CD8-positive, alpha-beta memory T cell (primary cell): Measurements from ENCODE around the gene IQCH. TPM values are rescaled to one million over a fixed set of nuclear protein-coding genes. Genes with fewer than 3 reads are reported as not detected.

Experiments
- CTCF ChIA-PET: fragments of 350-600 bp; sonication (Branson Sonifier 250); formaldehyde crosslinking; loops from one replicate; lab custom pipeline; 2021; ENCODE audit warnings: antibody characterized with exemption; lab: Charles Lee
- POLR2A ChIA-PET: fragments of 350-600 bp; sonication (Branson Sonifier 250); formaldehyde crosslinking; loops from one replicate; lab custom pipeline; 2021; ENCODE audit warnings: antibody characterized with exemption; lab: Charles Lee
- DNase-seq, 5 donors: peaks; one replicate each; pipeline versions ENCODE4 v3.0.0 to v3.0.0-alpha.2; 2020 to 2022; ENCODE audit warnings: mixed read lengths in 1 of 5
- H3K27ac ChIP-seq: one replicate; pipeline ENCODE4 v1.7.0; 2013; ENCODE audit warnings: low read depth, mild to moderate bottlenecking, low read length, moderate library complexity
- H3K27me3 ChIP-seq: 2 replicates; pipeline ENCODE4 v1.7.0; 2013; ENCODE audit warnings: low read length, mild to moderate bottlenecking; ENCODE audit not compliant: insufficient read depth, poor library complexity, severe bottlenecking
- H3K36me3 ChIP-seq: 2 replicates; pipeline ENCODE4 v1.7.0; 2013; ENCODE audit warnings: mild to moderate bottlenecking, low read length, moderate library complexity; ENCODE audit not compliant: insufficient read depth
- H3K4me1 ChIP-seq: 2 replicates; pipeline ENCODE4 v1.7.0; 2013; ENCODE audit warnings: mild to moderate bottlenecking, low read length, moderate library complexity; ENCODE audit not compliant: insufficient read depth
- H3K4me3 ChIP-seq: 2 replicates; pipeline ENCODE4 v1.7.0; 2013; ENCODE audit warnings: mild to moderate bottlenecking, low read length
- H3K9me3 ChIP-seq: 2 replicates; pipeline ENCODE4 v1.7.0; 2013; ENCODE audit warnings: mild to moderate bottlenecking, low read length
- H3K27ac Mint-ChIP-seq, 8 donors: one replicate each; pipeline ENCODE4 v1.8.0; 2020 to 2021; ENCODE audit warnings: mixed read lengths in 8 of 8, mild to moderate bottlenecking in 6 of 8, inconsistent platforms in 3 of 8, moderate library complexity in 3 of 8
- H3K27me3 Mint-ChIP-seq, 2 donors: one replicate each; pipeline ENCODE4 v1.8.0; 2020 to 2021; ENCODE audit warnings: mixed read lengths in 2 of 2, mild to moderate bottlenecking in 1 of 2, moderate library complexity in 1 of 2
- H3K36me3 Mint-ChIP-seq, 3 donors: one replicate each; pipeline ENCODE4 v1.8.0; 2020 to 2021; ENCODE audit warnings: mixed read lengths in 3 of 3, inconsistent platforms in 1 of 3, mild to moderate bottlenecking in 1 of 3
- H3K4me1 Mint-ChIP-seq, 3 donors: one replicate each; pipeline ENCODE4 v1.8.0; 2020 to 2021; ENCODE audit warnings: mixed read lengths in 3 of 3, inconsistent platforms in 1 of 3, mild to moderate bottlenecking in 1 of 3
- H3K4me3 Mint-ChIP-seq, 7 donors: one replicate each; pipeline ENCODE4 v1.8.0; 2020 to 2021; ENCODE audit warnings: mixed read lengths in 7 of 7, mild to moderate bottlenecking in 6 of 7, moderate library complexity in 4 of 7, inconsistent platforms in 2 of 7
- H3K9me3 Mint-ChIP-seq, 5 donors: one replicate each; pipeline ENCODE4 v1.8.0; 2020 to 2022; ENCODE audit warnings: mixed read lengths in 5 of 5, mild to moderate bottlenecking in 3 of 5, moderate library complexity in 2 of 5, inconsistent platforms in 1 of 5
- polyA plus RNA-seq: library from polyadenylated mRNA; unstranded; fragments of 300-500 nt; fragmentation: Illumina TruSeq; gene quantifications from one replicate; pipeline ENCODE4 v1.2.3, GENCODE V29; 2021
- total RNA-seq, 2 experiments: library from RNA; stranded (reverse); gene quantifications; one replicate each; pipeline ENCODE4 v1.2.3, GENCODE V29; 2021

Gene IQCH
- total and polyA plus RNA-seq, 3 experiments from 2014 or later, result 0.52 to 1.3 (median 1.0) TPM

DNA sequence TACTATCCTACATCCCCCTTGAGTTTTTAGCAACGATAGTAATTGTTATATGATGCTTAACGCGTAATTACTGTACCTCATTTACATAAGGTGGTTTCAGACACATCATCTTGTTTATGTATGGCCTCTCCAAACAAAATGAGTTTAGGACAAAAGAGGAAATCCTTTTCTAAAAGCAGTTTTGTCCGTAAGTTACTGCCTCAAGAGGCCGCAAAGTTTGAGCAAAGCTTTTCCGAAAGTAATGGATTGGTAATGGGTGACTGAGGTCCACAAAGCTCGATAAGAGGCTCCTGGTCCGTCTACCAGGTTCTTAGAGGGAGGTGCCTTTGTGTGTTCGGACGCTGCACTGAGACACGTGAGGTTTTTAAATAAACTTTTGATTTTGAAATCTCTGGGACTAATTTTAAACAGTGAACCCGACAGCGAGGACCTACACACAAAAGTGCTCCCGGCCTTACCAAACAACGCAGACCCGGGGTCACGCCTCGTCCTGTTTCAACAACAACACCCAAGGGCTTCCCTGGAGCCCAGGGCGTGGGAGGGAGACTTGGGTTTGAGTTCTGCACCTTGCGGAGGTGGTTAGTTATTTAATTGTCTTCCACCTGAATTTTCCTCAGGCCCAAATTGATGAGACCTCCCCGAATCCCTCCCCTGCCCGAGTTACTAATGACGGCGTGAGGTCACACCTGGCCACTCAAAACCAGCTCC is 265.9 kb downstream of the IQCH start:
- ChIA-PET CTCF (interaction anchor here (2.0 kb wide), 1 partner anchor 10 kb away, joined by 8 read pairs; no protein-coding TSS in a partner anchor), POLR2A (interaction anchor here (0.9 to 2.9 kb wide), 4 partner anchors 22 to 757 kb away, joined by 3 to 33 read pairs (median 6); partner anchors contain the start of genes FEM1B and MAP2K5)
- Mint-ChIP-seq H3K36me3 (peaks cover 0 to 29% (median 3%) of the 10 kb centered on the region in 3 donors), H3K27ac (peak overlapping the region; percentile 89 to 98 (median 95)), H3K4me3 (peak overlapping the region; percentile 89 to 96 (median 93)), H3K4me1 (peaks cover 28 to 44% (median 33%) of the 10 kb centered on the region in 3 donors), H3K9me3 (no peaks in the 10 kb centered on the region), H3K27me3 (peaks cover 0 to 3% of the 10 kb centered on the region in 2 donors)
- H3K27ac ChIP-seq, result peak overlapping the region; percentile 78
- DNase-seq, result no peak
- H3K27me3 ChIP-seq, result no peaks in the 10 kb centered on the region
- H3K4me1 ChIP-seq, result peaks cover 25% of the 10 kb centered on the region
- H3K4me3 ChIP-seq, result peak overlapping the region; percentile 95
- no peaks in the 10 kb centered on the region for H3K36me3 ChIP-seq
- H3K9me3 ChIP-seq, result no peaks in the 10 kb centered on the region

DNA sequence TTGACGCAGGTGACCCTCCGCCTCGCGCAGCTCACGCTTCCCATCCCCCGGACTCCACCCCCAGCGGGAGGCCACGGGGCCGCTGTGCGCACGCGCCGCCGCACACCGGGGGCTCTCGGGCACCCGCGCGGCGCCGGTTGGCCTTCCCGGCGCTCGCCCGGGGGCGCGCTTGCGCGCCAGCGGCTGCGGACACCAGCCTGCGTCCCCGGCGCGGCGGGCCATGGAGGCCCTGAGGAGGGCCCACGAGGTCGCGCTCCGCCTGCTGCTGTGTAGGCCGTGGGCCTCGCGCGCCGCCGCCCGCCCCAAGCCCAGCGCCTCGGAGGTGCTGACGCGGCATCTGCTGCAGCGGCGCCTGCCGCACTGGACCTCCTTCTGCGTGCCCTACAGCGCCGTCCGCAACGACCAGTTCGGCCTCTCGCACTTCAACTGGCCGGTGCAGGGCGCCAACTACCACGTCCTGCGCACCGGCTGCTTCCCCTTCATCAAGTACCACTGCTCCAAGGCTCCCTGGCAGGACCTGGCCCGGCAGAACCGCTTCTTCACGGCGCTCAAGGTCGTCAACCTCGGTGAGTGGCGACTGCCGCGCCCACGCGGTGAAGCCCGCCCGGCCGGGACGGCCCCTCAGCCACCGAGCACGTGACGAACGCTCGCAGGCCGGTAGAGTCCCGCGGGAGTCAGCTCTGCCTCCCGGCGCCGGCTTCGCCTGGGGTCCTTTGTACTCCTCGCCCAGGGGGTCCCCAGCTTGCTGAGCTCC is 266.6 kb downstream of the IQCH start, which contains the start of gene C15orf61:
C15orf61 (plus strand) TSS at position 103 of the 754 bp plus-strand sequence; CDS start at position 221, 118 bp downstream.
- Histone ChIP-seq H3K36me3 (no peaks in the 10 kb centered on the region), H3K4me1 (peaks cover 25% of the 10 kb centered on the region), H3K27ac (peak within 1 kb of the TSS; percentile 78), H3K4me3 (peak within 1 kb of the TSS; percentile 95), H3K27me3 (no peaks in the 10 kb centered on the region), H3K9me3 (no peaks in the 10 kb centered on the region)
- H3K36me3 Mint-ChIP-seq, result peaks cover 0 to 25% (median 3%) of the 10 kb centered on the region in 3 donors
- H3K4me1 Mint-ChIP-seq, result peaks cover 28 to 48% (median 33%) of the 10 kb centered on the region in 3 donors
- H3K27ac Mint-ChIP-seq, result peak within 1 kb of the TSS; percentile 91 to 98 (median 96)
- peak; percentile 76 to 90 (median 87) for DNase-seq
- H3K9me3 Mint-ChIP-seq, result no peaks in the 10 kb centered on the region
- H3K27me3 Mint-ChIP-seq, result peaks cover 0 to 3% of the 10 kb centered on the region in 2 donors
- CTCF ChIA-PET, result interaction anchor here (1.6 to 2.0 kb wide), 2 partner anchors 9 to 21 kb away, joined by 4 to 8 read pairs; partner anchors contain the start of gene MAP2K5
- peak within 1 kb of the TSS; percentile 90 to 96 (median 93) for H3K4me3 Mint-ChIP-seq
- POLR2A ChIA-PET, result interaction anchor here (0.9 to 2.9 kb wide), 5 partner anchors 21 to 757 kb away, joined by 3 to 33 read pairs (median 3); partner anchors contain the start of genes FEM1B and MAP2K5

DNA sequence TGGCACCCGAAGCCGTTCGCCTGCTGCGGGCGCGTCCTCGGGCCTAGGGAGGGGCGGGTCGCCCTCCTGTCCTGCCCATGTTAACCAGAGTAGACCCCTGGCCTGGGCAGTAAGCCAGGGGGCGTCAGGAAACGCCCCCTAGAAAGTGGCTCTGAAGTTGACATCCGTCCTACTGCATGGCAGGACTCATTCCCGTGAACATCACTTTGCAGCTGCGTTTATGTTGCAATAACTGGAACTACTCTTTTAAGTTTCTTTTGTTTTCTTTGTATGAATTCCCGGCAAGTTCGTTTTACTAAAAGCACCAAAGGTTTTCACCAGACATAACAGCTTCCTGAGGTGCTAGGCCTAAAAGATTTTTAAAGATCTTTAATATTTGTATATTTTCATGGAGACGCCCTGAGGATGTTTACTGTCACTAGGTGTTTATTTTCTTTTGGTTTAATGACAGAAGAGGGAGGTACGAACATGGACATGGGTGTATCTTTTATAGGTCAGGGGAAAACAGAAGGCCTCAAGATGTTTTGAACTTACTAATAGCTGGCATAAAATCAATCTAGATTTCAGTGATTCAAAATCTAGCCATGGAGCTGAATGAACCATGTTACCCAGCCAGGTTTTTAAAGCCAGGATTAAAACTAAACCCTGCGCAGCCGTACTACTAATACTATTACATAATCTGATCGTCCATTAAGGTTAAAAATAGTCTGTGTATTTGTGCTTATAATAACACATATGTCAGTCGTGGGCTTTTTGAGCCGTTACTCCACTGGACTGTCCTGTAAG is 267.4 kb downstream of the IQCH start:
- peaks cover 0 to 27% (median 7%) of the 10 kb centered on the region in 3 donors for H3K36me3 Mint-ChIP-seq
- peaks cover 0 to 3% of the 10 kb centered on the region in 2 donors for H3K27me3 Mint-ChIP-seq
- H3K4me3 ChIP-seq, result peak overlapping the region; percentile 95
- H3K4me1 ChIP-seq, result peaks cover 25% of the 10 kb centered on the region
- H3K4me3 Mint-ChIP-seq, result peak overlapping the region; percentile 85 to 96 (median 93)
- H3K27me3 ChIP-seq, result no peaks in the 10 kb centered on the region
- peak overlapping the region; percentile 69 to 97 (median 94) for H3K27ac Mint-ChIP-seq
- ChIA-PET CTCF (interaction anchor here (1.6 to 2.0 kb wide), 2 partner anchors 8 to 20 kb away, joined by 4 to 8 read pairs; partner anchors contain the start of gene MAP2K5), POLR2A (interaction anchor here (0.9 to 2.9 kb wide), 3 partner anchors 20 to 419 kb away, joined by 3 to 33 read pairs (median 3); partner anchors contain the start of gene MAP2K5)
- no peaks in the 10 kb centered on the region for H3K9me3 Mint-ChIP-seq
- H3K36me3 ChIP-seq, result no peaks in the 10 kb centered on the region
- no peak for DNase-seq
- H3K27ac ChIP-seq, result peak overlapping the region; percentile 78
- H3K4me1 Mint-ChIP-seq, result peaks cover 28 to 48% (median 33%) of the 10 kb centered on the region in 3 donors
- H3K9me3 ChIP-seq, result no peaks in the 10 kb centered on the region

DNA sequence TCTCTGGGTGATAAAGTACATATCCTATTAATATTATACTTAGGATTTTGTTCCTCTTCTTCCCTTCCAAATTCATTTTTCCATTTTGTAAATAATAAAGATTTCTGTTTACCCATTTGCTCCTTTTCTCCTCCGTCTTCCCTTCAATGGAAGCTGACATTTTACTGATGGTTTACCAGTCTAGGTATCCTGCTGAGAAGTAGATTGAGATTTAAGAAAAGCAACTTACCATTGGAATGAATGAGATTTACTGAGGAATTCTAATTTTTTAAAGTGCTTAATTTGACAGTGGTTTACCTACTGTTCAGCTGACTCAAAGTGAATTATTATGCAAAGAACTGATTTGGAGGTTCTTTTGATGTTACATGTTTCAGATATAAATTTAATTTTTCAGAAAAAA is 268.7 kb downstream of the IQCH start:
- POLR2A ChIA-PET, result interaction anchor here (1.0 kb wide), 1 partner anchor 15 kb away, joined by 7 read pairs; no protein-coding TSS in a partner anchor
- H3K27ac Mint-ChIP-seq, result peak overlapping the region in 2 of 8 donors; percentile 69 to 97

DNA sequence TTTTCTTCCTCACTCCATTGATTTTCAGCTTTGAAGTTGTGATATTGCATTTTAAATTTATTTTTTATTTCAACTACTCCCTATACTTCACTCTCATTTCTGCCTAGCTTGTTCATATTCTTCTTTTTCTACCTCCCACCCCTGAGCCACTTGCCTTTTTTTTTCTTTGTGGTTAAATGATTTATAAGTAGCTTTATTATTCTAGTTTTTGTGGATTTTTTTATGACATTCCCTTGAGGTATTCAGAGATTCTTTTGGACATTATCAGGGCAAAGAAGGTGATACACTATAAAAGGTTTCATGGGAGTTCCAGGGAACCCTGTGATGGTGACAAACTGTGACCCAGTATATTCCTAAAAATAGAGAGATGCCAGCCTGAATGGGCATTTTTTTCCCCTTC is 269.6 kb downstream of the IQCH start:
- no peak for DNase-seq
- Histone ChIP-seq H3K4me3 (no peak overlapping the region), H3K4me1 (peaks cover 25% of the 10 kb centered on the region), H3K27me3 (no peaks in the 10 kb centered on the region), H3K27ac (no peak overlapping the region), H3K36me3 (no peaks in the 10 kb centered on the region), H3K9me3 (no peaks in the 10 kb centered on the region)
- H3K9me3 Mint-ChIP-seq, result no peaks in the 10 kb centered on the region
- CTCF ChIA-PET, result no interaction called here
- peaks cover 28 to 45% (median 33%) of the 10 kb centered on the region in 3 donors for H3K4me1 Mint-ChIP-seq
- no peaks in the 10 kb centered on the region for H3K27me3 Mint-ChIP-seq
- peaks cover 0 to 29% (median 8%) of the 10 kb centered on the region in 3 donors for H3K36me3 Mint-ChIP-seq
- peak overlapping the region in 3 of 8 donors; percentile 1 to 83 (median 46) for H3K27ac Mint-ChIP-seq
- peak overlapping the region in 2 of 7 donors; percentile 39 to 44 for H3K4me3 Mint-ChIP-seq
- POLR2A ChIA-PET, result interaction anchor here (1.0 kb wide), 1 partner anchor 14 kb away, joined by 7 read pairs; no protein-coding TSS in a partner anchor

More for the DNA sequence above, 268.7 kb downstream of the IQCH start:
- peaks cover 25% of the 10 kb centered on the region for H3K4me1 ChIP-seq
- H3K4me3 ChIP-seq, result no peak overlapping the region
- DNase-seq, result no peak
- Mint-ChIP-seq H3K27me3 (peaks cover 0 to 3% of the 10 kb centered on the region in 2 donors), H3K36me3 (peaks cover 0 to 28% (median 4%) of the 10 kb centered on the region in 3 donors), H3K4me1 (peaks cover 28 to 45% (median 33%) of the 10 kb centered on the region in 3 donors), H3K9me3 (no peaks in the 10 kb centered on the region), H3K4me3 (peak overlapping the region in 6 of 7 donors; percentile 20 to 95 (median 82))
- H3K9me3 ChIP-seq, result no peaks in the 10 kb centered on the region
- CTCF ChIA-PET, result no interaction called here
- no peak overlapping the region for H3K27ac ChIP-seq
- H3K27me3 ChIP-seq, result no peaks in the 10 kb centered on the region
- no peaks in the 10 kb centered on the region for H3K36me3 ChIP-seq

DNA sequence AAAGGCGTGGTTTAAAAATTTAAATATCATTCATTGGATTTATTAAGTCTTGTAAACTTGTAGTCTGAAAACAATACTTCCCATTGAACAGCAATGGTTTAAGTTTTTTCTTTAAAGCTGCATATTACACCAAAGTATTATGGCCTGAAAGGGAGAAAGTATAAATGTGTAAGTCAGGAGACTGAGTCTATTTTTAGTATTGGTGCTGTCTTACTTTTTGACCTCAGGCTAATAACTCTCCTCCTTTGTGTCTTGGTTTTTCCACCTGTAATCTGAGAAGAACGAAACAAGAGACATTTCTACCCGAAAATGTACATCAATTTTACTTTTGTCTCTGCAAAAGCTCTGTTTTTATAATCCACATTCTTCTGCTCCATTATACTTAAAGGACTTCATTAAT is 273.9 kb downstream of the IQCH start:
- no peak overlapping the region for H3K27ac Mint-ChIP-seq
- CTCF ChIA-PET, result no interaction called here
- peaks cover 5 to 20% (median 9%) of the 10 kb centered on the region in 3 donors for H3K4me1 Mint-ChIP-seq
- H3K27me3 Mint-ChIP-seq, result no peaks in the 10 kb centered on the region
- H3K36me3 Mint-ChIP-seq, result peaks cover 0 to 21% (median 8%) of the 10 kb centered on the region in 3 donors
- DNase-seq, result no peak
- H3K4me3 Mint-ChIP-seq, result no peak overlapping the region
- POLR2A ChIA-PET, result no interaction called here
- peaks cover 9% of the 10 kb centered on the region for H3K4me1 ChIP-seq
- H3K4me3 ChIP-seq, result no peak overlapping the region
- H3K9me3 Mint-ChIP-seq, result no peaks in the 10 kb centered on the region
- no peak overlapping the region for H3K27ac ChIP-seq
- no peaks in the 10 kb centered on the region for H3K36me3 ChIP-seq
- H3K9me3 ChIP-seq, result no peaks in the 10 kb centered on the region
- no peaks in the 10 kb centered on the region for H3K27me3 ChIP-seq

DNA sequence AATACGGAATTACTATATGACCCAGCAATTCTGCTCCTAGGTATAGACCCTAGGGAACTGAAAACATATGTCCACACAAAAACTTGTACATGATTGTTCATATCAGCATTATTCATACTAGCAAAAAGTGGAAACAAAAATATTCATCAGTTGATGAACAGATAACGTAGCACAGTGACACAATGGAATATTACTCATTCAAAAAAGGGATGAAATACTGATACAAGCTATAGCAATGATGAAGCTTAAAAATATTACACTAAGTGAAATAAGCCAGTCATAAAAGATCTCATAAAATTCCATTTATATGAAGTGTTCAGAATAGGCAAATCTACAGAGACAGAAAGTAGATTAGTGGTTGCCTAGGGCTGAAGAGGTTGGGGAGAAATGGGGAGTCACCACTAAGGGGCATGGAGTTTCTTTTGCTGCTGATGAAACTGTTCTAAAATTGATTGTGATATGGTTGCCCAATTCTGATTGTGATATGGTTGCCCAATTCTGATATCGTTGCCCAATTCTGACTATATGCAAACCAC is 276.9 kb downstream of the IQCH start:
- H3K36me3 ChIP-seq, result no peaks in the 10 kb centered on the region
- Mint-ChIP-seq H3K4me3 (no peak overlapping the region), H3K27ac (no peak overlapping the region), H3K36me3 (peaks cover 0 to 19% (median 8%) of the 10 kb centered on the region in 3 donors), H3K9me3 (no peaks in the 10 kb centered on the region), H3K4me1 (no peaks in the 10 kb centered on the region), H3K27me3 (no peaks in the 10 kb centered on the region)
- ChIA-PET POLR2A (no interaction called here), CTCF (interaction anchor here (2.0 kb wide), 1 partner anchor 10 kb away, joined by 8 read pairs; the partner anchor contains the start of gene C15orf61)
- H3K4me1 ChIP-seq, result no peaks in the 10 kb centered on the region
- H3K27ac ChIP-seq, result no peak overlapping the region
- no peaks in the 10 kb centered on the region for H3K27me3 ChIP-seq
- no peaks in the 10 kb centered on the region for H3K9me3 ChIP-seq
- DNase-seq, result no peak
- H3K4me3 ChIP-seq, result no peak overlapping the region
